HepG2 (cell line): ENCODE measurements around the gene LAPTM4A. TPM values are rescaled to one million over a fixed set of nuclear protein-coding genes. Genes with fewer than 3 reads are reported as not detected.

Experiments used
- HNRNPL ChIP-seq: fragments of 200-400 bp; formaldehyde crosslinking; IDR thresholded peaks from 2 replicates; pipeline ENCODE4 v1.6.1; 2017; ENCODE audit warnings: mild to moderate bottlenecking, low read depth, low read length
- JARID2 ChIP-seq: sonication (generic); formaldehyde crosslinking; IDR thresholded peaks from 2 replicates; pipeline ENCODE4 v1.8.1; 2023; ENCODE audit warnings: missing genetic modification reagents, inconsistent platforms; ENCODE audit not compliant: insufficient replicate concordance
- MED13 ChIP-seq: sonication (generic); formaldehyde crosslinking; IDR thresholded peaks from 2 replicates; pipeline ENCODE4 v1.5.0; 2020; ENCODE audit warnings: missing genetic modification reagents
- THYN1 ChIP-seq: sonication (generic); formaldehyde crosslinking; IDR thresholded peaks from 2 replicates; pipeline ENCODE4 v1.8.1; 2023; ENCODE audit warnings: low read depth, mild to moderate bottlenecking, moderate library complexity, missing genetic modification reagents, borderline replicate concordance
- ZSCAN22 ChIP-seq: sonication (generic); formaldehyde crosslinking; IDR thresholded peaks from 2 replicates; pipeline ENCODE4 v1.4.0; 2020; ENCODE audit warnings: mild to moderate bottlenecking, missing genetic modification reagents
- polyA plus RNA-seq, 8 experiments: library from polyadenylated mRNA; depleted of rRNA in 3 of 8; stranded (reverse) in 7 of 8; unstranded in 1 of 8; fragments of >200 nt; fragmentation: Illumina TruSeq in 4 of 8; extraction: Trizol in 4 of 8; gene quantifications; 2 replicates each; pipeline versions ENCODE4 v1.2.1 to v1.2.3, GENCODE V29; 2011 to 2016; ENCODE audit warnings: low read depth in 4 of 8, missing spikeins in 1 of 8, mixed read lengths in 1 of 8; ENCODE audit not compliant: insufficient read depth in 1 of 8
- total RNA-seq, 5 experiments: library from RNA; depleted of rRNA; stranded (reverse); fragments of >200 nt; fragmentation: Illumina TruSeq; extraction: Trizol; gene quantifications; 2 replicates each; pipeline ENCODE4 v1.2.3, GENCODE V29; 2016; ENCODE audit warnings: low read depth in 1 of 5
- TF ChIP-seq, protein P1 (sequence below): sonication (generic); formaldehyde crosslinking; IDR thresholded peaks from 2 replicates; pipeline ENCODE4 v1.5.1; 2020; ENCODE audit warnings: mild to moderate bottlenecking, missing genetic modification reagents, borderline replicate concordance
- TF ChIP-seq, protein P2 (sequence below): sonication (generic); formaldehyde crosslinking; IDR thresholded peaks from 2 replicates; pipeline ENCODE4 v1.4.0; 2020; ENCODE audit warnings: mild to moderate bottlenecking, low read depth, missing genetic modification reagents
- TF ChIP-seq, protein P3 (sequence below): IDR thresholded peaks from 2 replicates; pipeline ENCODE4 v1.6.1; 2016; ENCODE audit warnings: low read depth
- TF ChIP-seq, protein P4 (sequence below): sonication (generic); formaldehyde crosslinking; IDR thresholded peaks from 2 replicates; pipeline ENCODE4 v1.4.0; 2020; ENCODE audit warnings: missing genetic modification reagents, borderline replicate concordance
- TF ChIP-seq, protein P5 (sequence below): sonication (generic); formaldehyde crosslinking; IDR thresholded peaks from 2 replicates; pipeline ENCODE4 v1.9.0; 2021; ENCODE audit warnings: missing genetic modification reagents, borderline replicate concordance

The LAPTM4A gene
- total and polyA plus RNA-seq, 2 of the 13 experiments (the other 11 are each of a cell fraction or from before 2014, with no cell fraction given), result 116 to 558 TPM

DNA sequence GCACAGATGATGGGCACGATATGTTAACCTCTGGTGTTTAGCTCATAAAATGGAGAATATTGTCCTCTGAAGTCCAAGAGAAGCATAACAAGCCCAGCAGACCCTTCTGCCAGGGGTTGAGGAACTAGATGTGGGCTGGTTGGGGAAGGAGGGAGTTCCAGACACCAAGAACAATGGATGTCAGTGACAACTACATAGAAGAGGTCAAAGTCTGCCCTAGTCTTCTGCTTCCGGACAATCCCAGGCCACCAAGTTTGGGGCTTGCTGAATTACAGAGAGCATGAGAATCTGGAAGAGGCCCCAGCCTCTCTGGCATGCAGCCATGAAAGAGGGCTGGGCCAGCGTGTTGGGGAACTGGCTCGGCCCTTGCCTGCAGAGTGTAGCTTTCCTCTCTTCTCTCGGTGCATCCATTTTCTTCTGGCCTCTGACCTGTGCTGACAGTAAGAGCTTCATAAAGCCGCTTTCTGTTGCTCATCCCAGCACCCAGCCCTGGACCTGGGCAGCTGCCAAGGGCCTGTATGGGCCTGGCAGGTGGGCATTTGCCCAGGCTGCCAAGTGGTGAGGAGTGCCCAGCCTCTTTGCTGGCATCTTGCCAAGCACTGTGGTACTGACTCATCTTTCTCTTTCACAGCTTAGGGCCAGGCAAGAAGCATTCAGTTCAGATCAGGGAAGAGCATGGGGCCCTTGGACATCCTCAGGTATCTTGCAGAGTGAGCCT lies 14.6 kb upstream of the LAPTM4A start (continued):
- TF ChIP-seq, protein P1, sequence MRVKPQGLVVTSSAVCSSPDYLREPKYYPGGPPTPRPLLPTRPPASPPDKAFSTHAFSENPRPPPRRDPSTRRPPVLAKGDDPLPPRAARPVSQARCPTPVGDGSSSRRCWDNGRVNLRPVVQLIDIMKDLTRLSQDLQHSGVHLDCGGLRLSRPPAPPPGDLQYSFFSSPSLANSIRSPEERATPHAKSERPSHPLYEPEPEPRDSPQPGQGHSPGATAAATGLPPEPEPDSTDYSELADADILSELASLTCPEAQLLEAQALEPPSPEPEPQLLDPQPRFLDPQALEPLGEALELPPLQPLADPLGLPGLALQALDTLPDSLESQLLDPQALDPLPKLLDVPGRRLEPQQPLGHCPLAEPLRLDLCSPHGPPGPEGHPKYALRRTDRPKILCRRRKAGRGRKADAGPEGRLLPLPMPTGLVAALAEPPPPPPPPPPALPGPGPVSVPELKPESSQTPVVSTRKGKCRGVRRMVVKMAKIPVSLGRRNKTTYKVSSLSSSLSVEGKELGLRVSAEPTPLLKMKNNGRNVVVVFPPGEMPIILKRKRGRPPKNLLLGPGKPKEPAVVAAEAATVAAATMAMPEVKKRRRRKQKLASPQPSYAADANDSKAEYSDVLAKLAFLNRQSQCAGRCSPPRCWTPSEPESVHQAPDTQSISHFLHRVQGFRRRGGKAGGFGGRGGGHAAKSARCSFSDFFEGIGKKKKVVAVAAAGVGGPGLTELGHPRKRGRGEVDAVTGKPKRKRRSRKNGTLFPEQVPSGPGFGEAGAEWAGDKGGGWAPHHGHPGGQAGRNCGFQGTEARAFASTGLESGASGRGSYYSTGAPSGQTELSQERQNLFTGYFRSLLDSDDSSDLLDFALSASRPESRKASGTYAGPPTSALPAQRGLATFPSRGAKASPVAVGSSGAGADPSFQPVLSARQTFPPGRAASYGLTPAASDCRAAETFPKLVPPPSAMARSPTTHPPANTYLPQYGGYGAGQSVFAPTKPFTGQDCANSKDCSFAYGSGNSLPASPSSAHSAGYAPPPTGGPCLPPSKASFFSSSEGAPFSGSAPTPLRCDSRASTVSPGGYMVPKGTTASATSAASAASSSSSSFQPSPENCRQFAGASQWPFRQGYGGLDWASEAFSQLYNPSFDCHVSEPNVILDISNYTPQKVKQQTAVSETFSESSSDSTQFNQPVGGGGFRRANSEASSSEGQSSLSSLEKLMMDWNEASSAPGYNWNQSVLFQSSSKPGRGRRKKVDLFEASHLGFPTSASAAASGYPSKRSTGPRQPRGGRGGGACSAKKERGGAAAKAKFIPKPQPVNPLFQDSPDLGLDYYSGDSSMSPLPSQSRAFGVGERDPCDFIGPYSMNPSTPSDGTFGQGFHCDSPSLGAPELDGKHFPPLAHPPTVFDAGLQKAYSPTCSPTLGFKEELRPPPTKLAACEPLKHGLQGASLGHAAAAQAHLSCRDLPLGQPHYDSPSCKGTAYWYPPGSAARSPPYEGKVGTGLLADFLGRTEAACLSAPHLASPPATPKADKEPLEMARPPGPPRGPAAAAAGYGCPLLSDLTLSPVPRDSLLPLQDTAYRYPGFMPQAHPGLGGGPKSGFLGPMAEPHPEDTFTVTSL (CRISPR knock-in tag), result peak; percentile 59; the same call in 1 of the 2 replicates
- TF ChIP-seq, protein P2, sequence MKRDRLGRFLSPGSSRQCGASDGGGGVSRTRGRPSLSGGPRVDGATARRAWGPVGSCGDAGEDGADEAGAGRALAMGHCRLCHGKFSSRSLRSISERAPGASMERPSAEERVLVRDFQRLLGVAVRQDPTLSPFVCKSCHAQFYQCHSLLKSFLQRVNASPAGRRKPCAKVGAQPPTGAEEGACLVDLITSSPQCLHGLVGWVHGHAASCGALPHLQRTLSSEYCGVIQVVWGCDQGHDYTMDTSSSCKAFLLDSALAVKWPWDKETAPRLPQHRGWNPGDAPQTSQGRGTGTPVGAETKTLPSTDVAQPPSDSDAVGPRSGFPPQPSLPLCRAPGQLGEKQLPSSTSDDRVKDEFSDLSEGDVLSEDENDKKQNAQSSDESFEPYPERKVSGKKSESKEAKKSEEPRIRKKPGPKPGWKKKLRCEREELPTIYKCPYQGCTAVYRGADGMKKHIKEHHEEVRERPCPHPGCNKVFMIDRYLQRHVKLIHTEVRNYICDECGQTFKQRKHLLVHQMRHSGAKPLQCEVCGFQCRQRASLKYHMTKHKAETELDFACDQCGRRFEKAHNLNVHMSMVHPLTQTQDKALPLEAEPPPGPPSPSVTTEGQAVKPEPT (CRISPR knock-in tag), result 0 out of 2 replicates have a peak, but pooled peaks have one; percentile 77
- TF ChIP-seq, protein P3, sequence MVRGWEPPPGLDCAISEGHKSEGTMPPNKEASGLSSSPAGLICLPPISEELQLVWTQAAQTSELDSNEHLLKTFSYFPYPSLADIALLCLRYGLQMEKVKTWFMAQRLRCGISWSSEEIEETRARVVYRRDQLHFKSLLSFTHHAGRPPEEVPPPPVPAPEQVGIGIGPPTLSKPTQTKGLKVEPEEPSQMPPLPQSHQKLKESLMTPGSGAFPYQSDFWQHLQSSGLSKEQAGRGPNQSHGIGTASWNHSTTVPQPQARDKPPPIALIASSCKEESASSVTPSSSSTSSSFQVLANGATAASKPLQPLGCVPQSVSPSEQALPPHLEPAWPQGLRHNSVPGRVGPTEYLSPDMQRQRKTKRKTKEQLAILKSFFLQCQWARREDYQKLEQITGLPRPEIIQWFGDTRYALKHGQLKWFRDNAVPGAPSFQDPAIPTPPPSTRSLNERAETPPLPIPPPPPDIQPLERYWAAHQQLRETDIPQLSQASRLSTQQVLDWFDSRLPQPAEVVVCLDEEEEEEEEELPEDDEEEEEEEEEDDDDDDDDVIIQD (CRISPR knock-in tag), result peak; percentile 29; the same call in 1 of the 2 replicates
- TF ChIP-seq, protein P4, sequence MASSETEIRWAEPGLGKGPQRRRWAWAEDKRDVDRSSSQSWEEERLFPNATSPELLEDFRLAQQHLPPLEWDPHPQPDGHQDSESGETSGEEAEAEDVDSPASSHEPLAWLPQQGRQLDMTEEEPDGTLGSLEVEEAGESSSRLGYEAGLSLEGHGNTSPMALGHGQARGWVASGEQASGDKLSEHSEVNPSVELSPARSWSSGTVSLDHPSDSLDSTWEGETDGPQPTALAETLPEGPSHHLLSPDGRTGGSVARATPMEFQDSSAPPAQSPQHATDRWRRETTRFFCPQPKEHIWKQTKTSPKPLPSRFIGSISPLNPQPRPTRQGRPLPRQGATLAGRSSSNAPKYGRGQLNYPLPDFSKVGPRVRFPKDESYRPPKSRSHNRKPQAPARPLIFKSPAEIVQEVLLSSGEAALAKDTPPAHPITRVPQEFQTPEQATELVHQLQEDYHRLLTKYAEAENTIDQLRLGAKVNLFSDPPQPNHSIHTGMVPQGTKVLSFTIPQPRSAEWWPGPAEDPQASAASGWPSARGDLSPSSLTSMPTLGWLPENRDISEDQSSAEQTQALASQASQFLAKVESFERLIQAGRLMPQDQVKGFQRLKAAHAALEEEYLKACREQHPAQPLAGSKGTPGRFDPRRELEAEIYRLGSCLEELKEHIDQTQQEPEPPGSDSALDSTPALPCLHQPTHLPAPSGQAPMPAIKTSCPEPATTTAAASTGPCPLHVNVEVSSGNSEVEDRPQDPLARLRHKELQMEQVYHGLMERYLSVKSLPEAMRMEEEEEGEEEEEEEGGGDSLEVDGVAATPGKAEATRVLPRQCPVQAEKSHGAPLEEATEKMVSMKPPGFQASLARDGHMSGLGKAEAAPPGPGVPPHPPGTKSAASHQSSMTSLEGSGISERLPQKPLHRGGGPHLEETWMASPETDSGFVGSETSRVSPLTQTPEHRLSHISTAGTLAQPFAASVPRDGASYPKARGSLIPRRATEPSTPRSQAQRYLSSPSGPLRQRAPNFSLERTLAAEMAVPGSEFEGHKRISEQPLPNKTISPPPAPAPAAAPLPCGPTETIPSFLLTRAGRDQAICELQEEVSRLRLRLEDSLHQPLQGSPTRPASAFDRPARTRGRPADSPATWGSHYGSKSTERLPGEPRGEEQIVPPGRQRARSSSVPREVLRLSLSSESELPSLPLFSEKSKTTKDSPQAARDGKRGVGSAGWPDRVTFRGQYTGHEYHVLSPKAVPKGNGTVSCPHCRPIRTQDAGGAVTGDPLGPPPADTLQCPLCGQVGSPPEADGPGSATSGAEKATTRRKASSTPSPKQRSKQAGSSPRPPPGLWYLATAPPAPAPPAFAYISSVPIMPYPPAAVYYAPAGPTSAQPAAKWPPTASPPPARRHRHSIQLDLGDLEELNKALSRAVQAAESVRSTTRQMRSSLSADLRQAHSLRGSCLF (CRISPR knock-in tag), result no peak
- TF ChIP-seq THYN1 (no peak), HNRNPL (peak; percentile 98), MED13 (CRISPR knock-in tag) (no peak; the same call in 1 of the 2 replicates), JARID2 (CRISPR knock-in tag) (no peak), ZSCAN22 (no peak)
- TF ChIP-seq, protein P5, sequence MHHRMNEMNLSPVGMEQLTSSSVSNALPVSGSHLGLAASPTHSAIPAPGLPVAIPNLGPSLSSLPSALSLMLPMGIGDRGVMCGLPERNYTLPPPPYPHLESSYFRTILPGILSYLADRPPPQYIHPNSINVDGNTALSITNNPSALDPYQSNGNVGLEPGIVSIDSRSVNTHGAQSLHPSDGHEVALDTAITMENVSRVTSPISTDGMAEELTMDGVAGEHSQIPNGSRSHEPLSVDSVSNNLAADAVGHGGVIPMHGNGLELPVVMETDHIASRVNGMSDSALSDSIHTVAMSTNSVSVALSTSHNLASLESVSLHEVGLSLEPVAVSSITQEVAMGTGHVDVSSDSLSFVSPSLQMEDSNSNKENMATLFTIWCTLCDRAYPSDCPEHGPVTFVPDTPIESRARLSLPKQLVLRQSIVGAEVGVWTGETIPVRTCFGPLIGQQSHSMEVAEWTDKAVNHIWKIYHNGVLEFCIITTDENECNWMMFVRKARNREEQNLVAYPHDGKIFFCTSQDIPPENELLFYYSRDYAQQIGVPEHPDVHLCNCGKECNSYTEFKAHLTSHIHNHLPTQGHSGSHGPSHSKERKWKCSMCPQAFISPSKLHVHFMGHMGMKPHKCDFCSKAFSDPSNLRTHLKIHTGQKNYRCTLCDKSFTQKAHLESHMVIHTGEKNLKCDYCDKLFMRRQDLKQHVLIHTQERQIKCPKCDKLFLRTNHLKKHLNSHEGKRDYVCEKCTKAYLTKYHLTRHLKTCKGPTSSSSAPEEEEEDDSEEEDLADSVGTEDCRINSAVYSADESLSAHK (CRISPR knock-in tag), result no peak
